ENCODE results near the gene FGF21. TPM values are rescaled to one million over a fixed set of nuclear protein-coding genes. Genes with fewer than 3 reads are reported as not detected.
"Not testable (repeated sequence)": the region's sequence is repeated elsewhere in the genome, so short reads cannot be mapped to it uniquely, and the experiment has no call there.

Gene FGF21
- total RNA-seq, 1 experiment from 2014 or later: not detected

DNA sequence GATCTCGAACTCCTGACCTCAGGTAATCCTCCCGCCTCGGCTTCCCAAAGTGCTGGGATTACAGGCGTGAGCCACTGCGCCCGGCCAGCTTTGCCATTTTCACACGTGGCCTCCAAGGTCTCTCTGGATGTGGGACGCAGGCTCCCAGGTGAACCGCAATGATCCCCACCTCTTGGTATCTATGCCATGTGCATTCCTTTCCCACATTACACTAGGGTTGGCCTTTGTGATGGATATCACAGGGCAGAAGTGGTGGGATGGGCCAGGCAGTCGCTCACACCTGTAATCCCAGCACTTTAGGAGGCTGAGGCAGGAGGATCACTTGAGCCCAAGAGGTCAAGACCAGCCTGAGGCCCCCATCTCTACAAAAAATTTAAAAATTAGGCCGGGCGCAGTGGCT, 22.4 kb downstream of the FGF21 start:
- intact Hi-C loops (cut with micrococcal nuclease; ENCODE audit: unreplicated experiment): no loop called here
- H3K36me3 Mint-ChIP-seq (ENCODE audit: insufficient read depth, unreplicated experiment): peaks cover 16% of the 10 kb centered on the region
- no peak for DNase-seq
- H3K9me3 Mint-ChIP-seq (ENCODE audit: low read depth, unreplicated experiment): no peaks in the 10 kb centered on the region
- peaks cover 18% of the 10 kb centered on the region for H3K4me1 Mint-ChIP-seq (ENCODE audit: low read depth, unreplicated experiment)
- no peak overlapping the region for H3K4me3 Mint-ChIP-seq (ENCODE audit: low read depth, unreplicated experiment)
- CTCF ChIA-PET: interaction anchor here (0.8 kb wide), 1 partner anchor 450 kb away, joined by 7 read pairs; no protein-coding TSS in a partner anchor
- H3K27me3 Mint-ChIP-seq (ENCODE audit: unreplicated experiment): no peaks in the 10 kb centered on the region
- TF ChIP-seq CTCF (IDR thresholded peaks at IDR 0.05; ENCODE audit: unreplicated experiment): no peak
- BruUV-seq (replicated peaks): no TSS peak
- H3K27ac Mint-ChIP-seq (ENCODE audit: unreplicated experiment): no peak overlapping the region

GRCh38 chr19:48779636-48780035, 24.3 kb downstream of the FGF21 start:
- H3K36me3 Mint-ChIP-seq (ENCODE audit: insufficient read depth, unreplicated experiment): peaks cover 21% of the 10 kb centered on the region
- CTCF ChIA-PET: interaction anchor here (0.5 to 1.2 kb wide), 3 partner anchors 9 to 741 kb away, joined by 3 to 6 read pairs (median 3); no protein-coding TSS in a partner anchor
- H3K27me3 Mint-ChIP-seq (ENCODE audit: unreplicated experiment): no peaks in the 10 kb centered on the region
- no peak overlapping the region for H3K4me3 Mint-ChIP-seq (ENCODE audit: low read depth, unreplicated experiment)
- peaks cover 18% of the 10 kb centered on the region for H3K4me1 Mint-ChIP-seq (ENCODE audit: low read depth, unreplicated experiment)
- no peak for TF ChIP-seq CTCF (IDR thresholded peaks at IDR 0.05; ENCODE audit: unreplicated experiment)
- no peaks in the 10 kb centered on the region for H3K9me3 Mint-ChIP-seq (ENCODE audit: low read depth, unreplicated experiment)
- no TSS peak for BruUV-seq (replicated peaks)
- intact Hi-C loops (cut with micrococcal nuclease; ENCODE audit: unreplicated experiment): no loop called here
- DNase-seq: no peak
- H3K27ac Mint-ChIP-seq (ENCODE audit: unreplicated experiment): no peak overlapping the region

DNA sequence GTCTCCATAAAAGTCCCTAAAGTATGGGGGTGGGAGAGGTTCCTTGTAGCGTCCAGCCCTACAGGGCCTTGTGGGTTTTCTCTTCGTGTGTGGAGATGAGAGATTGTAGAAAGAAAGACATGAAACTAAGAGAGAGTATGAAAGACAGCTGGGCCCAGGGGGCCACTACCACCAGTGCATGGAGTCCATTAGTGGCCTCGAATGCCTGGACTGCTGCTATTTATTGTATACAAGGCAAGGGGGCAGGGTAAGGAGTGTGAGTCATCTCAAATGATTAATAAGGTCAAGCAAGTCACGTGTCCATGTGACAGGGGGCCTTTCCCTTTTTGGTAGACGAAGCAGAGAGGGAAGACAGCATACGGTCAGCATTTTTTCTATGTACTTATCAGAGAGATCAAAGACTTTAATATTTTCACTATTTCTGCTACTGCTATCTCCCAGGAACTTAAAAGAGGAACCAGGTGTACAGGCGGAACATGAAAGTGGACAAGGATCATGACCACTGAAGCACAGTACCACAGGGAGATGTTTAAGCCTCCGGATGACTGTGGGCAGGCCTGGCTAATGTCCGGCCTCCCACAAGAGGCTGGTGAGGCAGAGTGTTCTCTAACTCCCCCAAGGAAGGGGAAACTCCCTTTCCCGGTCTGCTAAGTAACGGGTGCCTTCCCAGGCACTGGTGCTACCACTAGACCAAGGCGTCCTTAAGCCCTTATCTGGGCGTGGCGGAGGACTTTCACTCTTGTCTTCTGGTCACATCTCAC, 25.5 kb downstream of the FGF21 start:
- Mint-ChIP-seq H3K4me3 (ENCODE audit: low read depth, unreplicated experiment) (no peak overlapping the region), H3K4me1 (ENCODE audit: low read depth, unreplicated experiment) (peaks cover 18% of the 10 kb centered on the region), H3K9me3 (ENCODE audit: low read depth, unreplicated experiment) (no peaks in the 10 kb centered on the region), H3K27me3 (ENCODE audit: unreplicated experiment) (no peaks in the 10 kb centered on the region), H3K27ac (ENCODE audit: unreplicated experiment) (peak overlapping the region; percentile 64), H3K36me3 (ENCODE audit: insufficient read depth, unreplicated experiment) (peaks cover 21% of the 10 kb centered on the region)
- DNase-seq: peak; percentile 70
- CTCF ChIA-PET: no interaction called here
- BruUV-seq (replicated peaks): TSS peak; percentile 86
- intact Hi-C loops (cut with micrococcal nuclease; ENCODE audit: unreplicated experiment): no loop called here
- TF ChIP-seq CTCF (IDR thresholded peaks at IDR 0.05; ENCODE audit: unreplicated experiment): no peak

- Mint-ChIP-seq H3K27ac (ENCODE audit: unreplicated experiment) (no peak overlapping the region), H3K36me3 (ENCODE audit: insufficient read depth, unreplicated experiment) (peaks cover 21% of the 10 kb centered on the region), H3K27me3 (ENCODE audit: unreplicated experiment) (no peaks in the 10 kb centered on the region), H3K4me1 (ENCODE audit: low read depth, unreplicated experiment) (peaks cover 18% of the 10 kb centered on the region), H3K9me3 (ENCODE audit: low read depth, unreplicated experiment) (no peaks in the 10 kb centered on the region), H3K4me3 (ENCODE audit: low read depth, unreplicated experiment) (no peak overlapping the region)
- no peak for TF ChIP-seq CTCF (IDR thresholded peaks at IDR 0.05; ENCODE audit: unreplicated experiment)
- CTCF ChIA-PET: interaction anchor here (0.6 to 2.6 kb wide), 7 partner anchors 10 to 139 kb away, joined by 3 to 11 read pairs (median 4); partner anchors contain the start of gene CA11
- BruUV-seq (replicated peaks): no TSS peak
- intact Hi-C loops (cut with micrococcal nuclease; ENCODE audit: unreplicated experiment): loop anchor here (2.0 kb wide), 1 partner anchor 140 kb away; no protein-coding TSS in a partner anchor
- no peak for DNase-seq
These were observed 29.2 kb downstream of the FGF21 start for GRCh38 chr19:48784527-48784926.

GRCh38 chr19:48786422-48786821, 31.1 kb downstream of the FGF21 start:
- H3K4me1 Mint-ChIP-seq (ENCODE audit: low read depth, unreplicated experiment); intact Hi-C loops (cut with micrococcal nuclease; ENCODE audit: unreplicated experiment); CTCF ChIA-PET: not testable (repeated sequence)

GRCh38 chr19:48787331-48787730, 32.0 kb downstream of the FGF21 start:
- H3K4me1 Mint-ChIP-seq (ENCODE audit: low read depth, unreplicated experiment); H3K27ac Mint-ChIP-seq (ENCODE audit: unreplicated experiment); DNase-seq; H3K27me3 Mint-ChIP-seq (ENCODE audit: unreplicated experiment); H3K4me3 Mint-ChIP-seq (ENCODE audit: low read depth, unreplicated experiment); BruUV-seq (replicated peaks); H3K36me3 Mint-ChIP-seq (ENCODE audit: insufficient read depth, unreplicated experiment); intact Hi-C loops (cut with micrococcal nuclease; ENCODE audit: unreplicated experiment); H3K9me3 Mint-ChIP-seq (ENCODE audit: low read depth, unreplicated experiment): not testable (repeated sequence)
- CTCF ChIA-PET: interaction anchor here (0.6 to 2.1 kb wide), 3 partner anchors 49 to 183 kb away, joined by 3 to 39 read pairs (median 16); partner anchors contain the start of gene HSD17B14

More at GRCh38 chr19:48786422-48786821, 31.1 kb downstream of the FGF21 start:
- H3K27ac Mint-ChIP-seq (ENCODE audit: unreplicated experiment); DNase-seq; BruUV-seq (replicated peaks); H3K9me3 Mint-ChIP-seq (ENCODE audit: low read depth, unreplicated experiment); H3K4me3 Mint-ChIP-seq (ENCODE audit: low read depth, unreplicated experiment); H3K27me3 Mint-ChIP-seq (ENCODE audit: unreplicated experiment): not testable (repeated sequence)
- peaks cover 17% of the 10 kb centered on the region for H3K36me3 Mint-ChIP-seq (ENCODE audit: insufficient read depth, unreplicated experiment)
